SIG-M5 treated with dmso at 0.1 percent for 504 hours (cell line): ENCODE data around the gene FAM81A.
"Not testable (repeated sequence)": the region's sequence is repeated elsewhere in the genome, so short reads cannot be mapped to it uniquely, and the experiment has no call there.

Experiments used
- DNase-seq: peaks from one replicate; lab custom pipeline; 2025; ENCODE audit not compliant: unreplicated experiment; lab: John Stamatoyannopoulos, UW

The FAM81A gene

DNA sequence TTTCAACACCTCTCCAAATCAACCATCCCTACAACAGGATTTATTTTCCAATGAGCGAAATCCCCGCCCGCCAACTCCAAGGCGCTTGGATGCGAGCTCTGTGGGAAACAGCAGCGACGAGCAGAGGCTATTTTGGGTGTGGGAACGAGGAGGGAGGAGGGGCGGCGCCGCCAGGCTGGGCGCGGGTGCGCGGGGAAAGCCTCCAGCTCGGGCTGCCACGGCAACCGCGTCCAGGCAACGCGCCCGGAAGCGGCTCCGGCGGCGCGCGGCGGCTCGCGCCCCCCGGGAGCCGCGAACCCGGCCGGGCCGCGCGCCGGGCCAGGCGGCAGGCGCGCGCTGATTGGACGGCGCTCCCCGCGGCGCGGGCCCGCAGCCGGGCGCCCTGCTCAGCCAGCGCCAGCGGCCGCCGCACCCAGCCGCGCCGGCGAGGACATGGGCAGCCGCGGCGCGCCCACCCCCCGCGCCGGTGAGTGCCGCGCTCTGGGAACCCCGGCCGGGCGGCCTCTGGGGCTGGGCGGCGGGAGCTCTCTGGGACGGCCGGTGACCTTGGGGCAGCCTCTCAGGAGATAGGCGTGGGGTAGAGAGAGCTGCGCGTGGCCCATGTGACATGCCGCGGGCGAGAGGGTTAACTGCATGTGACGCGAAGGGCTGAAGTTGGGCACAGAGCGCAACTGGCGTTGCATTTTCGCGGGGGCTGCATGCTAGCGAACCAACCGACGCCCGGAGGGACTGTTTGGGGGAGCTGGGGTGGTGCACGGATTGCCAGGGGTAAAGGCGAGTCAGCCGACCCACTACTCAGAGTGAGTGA lies at the start of gene FAM81A:
FAM81A (plus strand) TSS at position 370 of the 808 bp plus-strand sequence. CDS start 20,441 bp downstream, outside the sequence.
- DNase-seq = peak; percentile 42

- DNase-seq = peak; percentile 45
These were observed 49.3 kb upstream of the FAM81A start for GRCh38 chr15:59388670-59389069.

- DNase-seq = no peak
These were observed 45.7 kb upstream of the FAM81A start for GRCh38 chr15:59392299-59392698.

GRCh38 chr15:59394166-59394661 lies 43.8 kb upstream of the FAM81A start:
- no peak for DNase-seq

GRCh38 chr15:59396211-59396610 lies 41.8 kb upstream of the FAM81A start:
- no peak for DNase-seq

GRCh38 chr15:59396679-59397078 lies 41.3 kb upstream of the FAM81A start:
- no peak for DNase-seq

DNA sequence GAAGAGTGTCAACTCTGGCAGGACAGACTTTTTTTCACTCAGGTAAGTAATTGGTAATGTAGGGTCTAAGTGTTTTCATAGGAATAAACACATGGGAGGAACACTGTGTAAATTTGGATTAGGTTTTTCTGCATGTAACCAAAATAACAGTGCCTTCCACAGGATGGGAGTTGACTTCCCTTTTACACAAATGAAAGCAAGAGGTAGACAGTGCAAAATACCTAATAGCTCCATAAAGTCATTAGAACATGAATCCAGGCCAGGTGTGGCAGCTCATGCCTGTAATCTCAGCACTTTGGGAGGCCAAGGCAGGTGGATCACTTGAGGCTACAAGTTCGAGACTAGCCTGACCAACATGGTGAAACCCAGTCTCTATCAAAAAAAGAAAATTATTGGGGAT lies 39.8 kb upstream of the FAM81A start:
- no peak for DNase-seq

- peak; percentile 96 for DNase-seq
These were observed 38.4 kb upstream of the FAM81A start for GRCh38 chr15:59399465-59400102.

GRCh38 chr15:59400103-59400813 lies 37.7 kb upstream of the FAM81A start:
- no peak for DNase-seq

DNA sequence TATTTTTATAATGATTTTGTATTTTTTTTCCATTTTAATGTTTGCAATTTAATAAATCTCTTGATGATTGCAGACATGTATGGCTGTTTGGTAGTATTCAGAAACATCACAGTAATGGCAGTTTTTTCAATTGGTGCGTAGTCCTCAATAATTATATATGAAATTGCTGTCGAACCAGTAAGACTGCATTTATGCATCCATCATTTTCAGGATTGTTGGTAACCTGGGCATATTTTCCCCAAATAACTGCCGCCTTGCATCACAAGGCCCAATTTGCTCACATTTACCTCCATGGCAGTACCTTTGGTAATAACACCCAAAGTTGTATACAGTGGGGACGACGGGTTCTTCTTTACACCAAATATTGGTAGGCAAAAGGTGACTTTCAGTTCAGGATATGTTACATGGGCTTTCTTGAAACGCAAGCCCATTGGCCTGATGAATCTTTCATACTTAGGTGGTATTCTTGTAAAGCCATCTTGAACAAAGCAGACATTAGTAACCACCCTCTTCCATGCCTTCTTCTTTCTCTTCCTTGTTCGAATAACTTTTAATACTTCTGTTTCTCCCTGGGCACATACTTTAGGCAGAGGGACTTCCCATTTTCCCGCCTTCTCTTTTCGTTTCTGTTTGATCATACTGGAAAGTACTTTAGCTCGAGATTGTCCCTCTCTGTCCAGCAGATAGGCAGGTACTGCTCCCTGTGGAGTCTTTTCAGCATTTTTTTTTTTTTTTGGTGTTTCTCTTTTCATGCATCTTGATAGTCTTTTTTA lies 36.7 kb upstream of the FAM81A start:
- not testable (repeated sequence) for DNase-seq

- no peak for DNase-seq
These were observed 36.0 kb upstream of the FAM81A start for GRCh38 chr15:59401824-59402569.

GRCh38 chr15:59405079-59405478 lies 32.9 kb upstream of the FAM81A start:
- no peak for DNase-seq

DNA sequence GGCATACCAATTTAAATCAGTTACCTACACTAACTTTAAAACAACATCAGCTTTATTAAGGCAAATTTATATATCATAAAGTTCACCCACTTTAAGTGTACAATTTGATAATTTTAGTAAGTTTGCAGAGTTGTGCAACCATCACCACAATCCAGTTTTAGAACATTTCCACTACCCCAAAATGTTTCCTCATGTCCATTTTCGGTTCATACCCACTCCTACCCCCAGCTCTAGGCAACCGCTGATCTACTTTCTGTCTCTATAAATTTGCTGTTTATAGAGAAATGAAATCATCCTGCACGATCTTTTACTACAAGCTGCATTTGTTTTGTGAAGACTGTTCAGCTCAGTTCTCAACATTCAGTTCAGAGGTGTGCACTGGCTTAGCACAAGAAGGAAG lies 31.5 kb upstream of the FAM81A start:
- DNase-seq = peak; percentile 91

GRCh38 chr15:59407946-59408345 lies 30.0 kb upstream of the FAM81A start:
- DNase-seq = no peak

DNA sequence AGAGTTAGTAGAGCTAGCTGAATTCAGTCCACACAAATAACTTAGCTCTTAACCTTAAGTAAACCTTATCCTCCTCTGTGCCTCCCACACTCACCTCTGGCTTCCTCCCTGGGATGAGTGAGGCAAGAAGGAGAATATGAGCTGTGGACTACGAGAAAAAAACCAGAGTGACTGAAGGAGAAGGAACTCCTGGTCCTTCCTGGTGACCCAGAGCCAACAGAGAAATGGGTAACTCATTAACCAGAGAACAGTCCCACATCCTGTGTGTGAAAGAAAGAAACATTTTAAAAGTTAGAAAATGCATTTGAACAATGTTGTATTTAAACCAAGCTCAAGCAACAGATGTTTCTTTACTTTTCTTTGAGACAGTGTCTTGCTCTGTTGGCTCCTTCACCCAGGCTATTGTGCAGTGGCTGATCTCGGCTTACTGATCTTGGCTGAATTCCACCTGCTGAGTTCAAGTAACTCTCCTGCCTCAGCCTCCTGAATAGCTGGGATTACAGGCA lies 27.5 kb upstream of the FAM81A start:
- DNase-seq = no peak

DNA sequence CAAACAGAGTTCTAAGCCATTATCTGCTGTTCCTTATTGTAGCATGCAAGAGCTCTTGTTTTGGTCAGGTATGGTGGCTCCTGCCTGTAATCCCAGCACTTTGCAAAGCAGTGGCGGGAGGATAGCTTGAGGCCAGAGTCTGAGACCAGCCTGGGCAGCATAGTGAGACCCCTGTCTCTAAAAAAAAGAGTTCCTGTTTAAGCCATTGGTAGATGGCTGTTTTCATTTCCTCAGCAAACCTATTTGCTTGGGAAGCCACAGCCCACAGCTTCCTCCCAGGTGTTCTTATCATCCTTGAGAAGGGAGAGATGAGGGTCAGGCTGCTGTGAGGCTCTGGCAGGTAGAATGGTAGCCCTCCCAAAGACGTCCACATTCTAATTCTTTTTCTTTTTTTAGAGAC lies 24.4 kb upstream of the FAM81A start:
- no peak for DNase-seq

GRCh38 chr15:59416816-59417215 lies 21.2 kb upstream of the FAM81A start:
- no peak for DNase-seq

DNA sequence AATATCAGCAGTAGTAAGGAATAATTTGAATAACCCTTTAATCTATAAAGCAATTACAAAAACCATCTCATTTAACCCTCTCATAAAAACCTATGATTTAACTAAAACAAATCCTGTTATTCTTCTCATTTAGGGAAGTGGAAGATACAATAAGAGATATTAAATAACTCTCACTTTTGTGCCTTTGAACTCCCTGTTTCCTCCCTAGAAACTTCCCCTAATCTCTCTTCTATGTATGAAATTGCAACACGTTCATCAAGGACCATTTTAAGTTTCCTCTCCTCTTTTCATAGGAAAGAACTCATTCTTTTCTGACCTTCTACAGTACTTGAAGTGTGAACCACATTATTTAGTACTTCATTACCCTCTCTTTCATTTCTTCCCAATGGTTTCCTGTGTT lies 18.8 kb upstream of the FAM81A start:
- DNase-seq = no peak

DNA sequence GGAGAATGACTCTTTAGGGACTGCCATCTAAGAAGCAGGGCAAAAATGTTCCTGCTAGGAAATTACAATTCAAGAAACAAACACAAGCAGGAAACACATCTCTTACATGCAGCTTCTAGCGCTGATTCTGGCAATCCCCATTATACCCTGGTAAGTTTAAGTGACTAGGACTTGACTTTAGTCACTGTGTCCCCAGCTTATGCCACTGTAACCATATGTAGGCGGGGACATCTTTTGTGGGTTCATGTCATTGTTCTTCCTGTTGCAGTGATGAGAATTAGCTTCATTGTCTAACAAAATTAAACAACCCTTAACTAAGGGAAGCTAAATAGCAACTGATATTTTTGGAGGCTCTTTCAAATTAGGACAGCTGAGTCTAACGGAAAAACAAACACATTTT lies 17.9 kb upstream of the FAM81A start:
- no peak for DNase-seq

GRCh38 chr15:59420986-59421618 lies 16.9 kb upstream of the FAM81A start:
- DNase-seq = no peak
